ENCODE data around the gene SLX9. TPM values are rescaled to one million over a fixed set of nuclear protein-coding genes. Genes with fewer than 3 reads are reported as not detected.

Gene SLX9
- polyA plus RNA-seq, 1 of the 3 experiments (the other 2 are of a cell fraction), result 42.9 TPM

GRCh38 chr21:44930543-44930981 lies 9.3 kb upstream of the SLX9 start:
- POLR2A ChIA-PET, result no interaction called here
- no peaks in the 10 kb centered on the region for H3K9me2 ChIP-seq
- TF ChIP-seq MXI1 (IDR thresholded peaks at IDR 0.05; ENCODE audit: low read depth, low read length) (no peak), CHD2 (IDR thresholded peaks at IDR 0.05; ENCODE audit: low read length, partially characterized antibody) (no peak), USF1 (IDR thresholded peaks at IDR 0.05; ENCODE audit: borderline replicate concordance, low read depth) (no peak), RXRA (IDR thresholded peaks at IDR 0.05; ENCODE audit: borderline replicate concordance, low read depth) (no peak), USF2 (IDR thresholded peaks at IDR 0.05; ENCODE audit: borderline replicate concordance, low read depth, low read length) (no peak), NFIC (IDR thresholded peaks at IDR 0.05; ENCODE audit: borderline replicate concordance) (no peak), REST (IDR thresholded peaks at IDR 0.05; ENCODE audit: low read depth, low read length) (no peak), TEAD4 (IDR thresholded peaks at IDR 0.05; ENCODE audit: borderline replicate concordance, insufficient read depth) (no peak), YY1 (IDR thresholded peaks at IDR 0.05; ENCODE audit: low read depth) (no peak), GABPA (IDR thresholded peaks at IDR 0.05; ENCODE audit: low read depth) (no peak), EP300 (IDR thresholded peaks at IDR 0.05; ENCODE audit: borderline replicate concordance in 1 of 2, low read depth in 1 of 2, low read length in 1 of 2) (no peak), FOXM1 (IDR thresholded peaks at IDR 0.05; ENCODE audit: low read depth) (no peak), GATA2 (CRISPR knock-in tag; IDR thresholded peaks at IDR 0.05) (no peak), IRF3 (IDR thresholded peaks at IDR 0.05; ENCODE audit: low read depth, low read length) (no peak), MAX (IDR thresholded peaks at IDR 0.05; ENCODE audit: low read depth) (no peak), MEF2A (IDR thresholded peaks at IDR 0.05; ENCODE audit: borderline replicate concordance, low read depth) (no peak), POLR2AphosphoS5 (IDR thresholded peaks at IDR 0.05; ENCODE audit: low read depth, low read length) (no peak)
- H3K79me2 ChIP-seq (ENCODE audit: insufficient read depth), result no peaks in the 10 kb centered on the region
- H3K27me3 ChIP-seq (ENCODE audit: insufficient read depth), result peaks cover 15% of the 10 kb centered on the region
- no peak for DNase-seq
- H2AFZ ChIP-seq (ENCODE audit: low read depth), result no peak overlapping the region
- WGBS (ENCODE audit: low lambda C conversion rate), result 41% methylated on average over 9 of the region's 12 CpGs
- H3K36me3 ChIP-seq (replicated peaks in 1 of 2; ENCODE audit: control insufficient read depth in 1 of 2, insufficient read depth in 2 of 2, low read length in 1 of 2), result no peaks in the 10 kb centered on the region
- H3K4me1 ChIP-seq (ENCODE audit: control insufficient read depth in 1 of 2, insufficient read depth in 2 of 2, low read depth in 1 of 2, low read length in 1 of 2), result peaks cover 16 to 32% of the 10 kb centered on the region in 2 experiments; a peak in 2 of 4 replicates
- H3F3A ChIP-seq (replicated peaks; ENCODE audit: insufficient read depth), result peaks cover 5% of the 10 kb centered on the region
- H3K4me3 ChIP-seq (ENCODE audit: low read depth in 2 of 2, low read length in 1 of 2), result no peak overlapping the region
- H3K4me2 ChIP-seq, result no peak overlapping the region
- CTCF ChIA-PET, result interaction anchor here (0.6 to 4.9 kb wide), 6 partner anchors 10 to 206 kb away, joined by 3 to 54 read pairs (median 18); partner anchors contain the start of gene UBE2G2
- peaks cover 11% of the 10 kb centered on the region; the same call in 1 of the 2 replicates for H4K20me1 ChIP-seq (ENCODE audit: insufficient read depth)
- no peak overlapping the region for H3K9ac ChIP-seq
- no peaks in the 10 kb centered on the region for H3K9me3 ChIP-seq
- H3K27ac ChIP-seq (ENCODE audit: low read depth in 2 of 2, low read length in 1 of 2), result no peak overlapping the region

Measured in SK-N-SH (cell line).